Diencephalon (tissue), 1 donor: ENCODE data around the gene MAB21L4. TPM values are rescaled to one million over a fixed set of nuclear protein-coding genes. Genes with fewer than 3 reads are reported as not detected.

ENCODE experiments used
- total RNA-seq: library from RNA; depleted of rRNA; stranded (reverse); fragments of >200 nt; gene quantifications from one replicate; pipeline ENCODE4 v1.2.3, GENCODE V29; 2014

The MAB21L4 gene
- not detected for total RNA-seq

DNA sequence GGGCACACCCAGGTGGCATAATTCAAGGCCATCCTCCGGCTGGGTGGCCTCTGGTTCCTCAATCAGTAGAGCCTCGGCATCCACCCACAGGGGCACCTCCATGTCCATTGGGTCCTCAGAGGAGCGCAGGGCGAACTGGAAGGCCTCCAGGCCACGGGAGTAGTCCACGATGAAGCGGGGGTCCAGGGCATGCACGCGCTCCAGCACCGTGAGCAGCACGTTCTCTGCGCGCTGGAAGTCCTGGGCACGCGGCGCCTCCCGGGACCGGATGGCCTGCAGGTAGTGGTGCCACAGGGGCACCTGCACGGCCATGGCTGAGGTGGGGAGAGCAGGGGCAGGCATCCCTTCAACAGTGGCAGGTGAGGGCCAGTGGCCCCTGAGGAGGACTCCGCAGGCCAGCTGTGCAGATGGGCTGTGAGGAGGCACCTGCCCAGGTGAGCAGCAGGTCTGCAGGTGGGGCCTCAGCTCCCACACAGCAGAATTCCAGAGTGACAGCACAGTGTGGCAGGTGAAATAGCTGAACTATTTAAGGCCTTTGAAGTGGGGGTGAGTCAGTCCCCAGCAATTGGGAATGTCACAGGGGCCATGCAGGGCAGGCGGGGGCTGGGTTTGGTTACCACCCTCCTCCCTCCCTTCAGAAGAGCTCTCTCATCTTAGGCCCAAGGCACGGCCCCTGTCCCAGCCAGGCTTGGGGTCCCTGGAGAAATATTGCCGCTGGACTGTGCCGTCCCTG lies at the start of gene MAB21L4:
MAB21L4 (minus strand) TSS at position 501 of the 733 bp plus-strand sequence; CDS start at position 342, 159 bp downstream.

DNA sequence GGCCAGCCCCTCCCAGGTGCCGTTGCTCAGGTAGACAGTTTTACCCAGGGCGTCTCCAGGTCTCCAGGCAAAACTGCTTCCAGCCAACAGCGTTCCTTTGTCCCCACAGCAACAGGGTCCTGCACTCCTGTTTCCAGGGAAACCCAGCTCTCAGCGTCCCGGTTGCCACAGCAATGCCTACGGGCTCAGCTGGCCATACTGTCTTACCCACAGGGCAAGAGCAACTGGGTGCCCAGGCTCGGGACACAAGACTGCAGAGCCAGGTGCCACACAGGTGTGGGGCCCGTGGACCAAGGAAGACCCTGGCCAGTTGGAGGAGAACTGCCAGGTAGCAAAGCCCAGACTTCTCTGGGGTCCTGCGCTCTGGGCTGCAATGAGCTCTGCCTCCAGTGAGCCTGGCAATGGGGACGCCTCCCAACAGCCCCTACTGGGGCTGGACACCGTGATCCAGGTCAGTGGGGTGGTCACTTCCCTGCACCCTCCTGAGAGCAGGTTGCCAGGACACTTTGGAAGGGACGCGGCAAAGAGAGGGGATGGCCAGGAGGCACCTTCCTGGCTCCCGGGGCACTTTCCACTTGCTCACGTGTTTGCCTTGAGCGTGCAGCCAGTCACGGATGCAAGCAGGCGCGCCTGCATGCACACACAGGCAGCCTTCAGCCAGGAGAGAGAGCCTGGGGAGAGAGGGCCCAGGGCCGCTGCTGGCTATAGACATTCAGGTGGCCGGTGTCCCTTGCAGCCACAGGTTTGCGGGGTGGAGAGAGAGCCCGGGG lies 10.4 kb upstream of the MAB21L4 start, which contains the start of gene CROCC2:
CROCC2 (plus strand) TSS at position 196 of the 770 bp plus-strand sequence; CDS start at position 374, 178 bp downstream.

DNA sequence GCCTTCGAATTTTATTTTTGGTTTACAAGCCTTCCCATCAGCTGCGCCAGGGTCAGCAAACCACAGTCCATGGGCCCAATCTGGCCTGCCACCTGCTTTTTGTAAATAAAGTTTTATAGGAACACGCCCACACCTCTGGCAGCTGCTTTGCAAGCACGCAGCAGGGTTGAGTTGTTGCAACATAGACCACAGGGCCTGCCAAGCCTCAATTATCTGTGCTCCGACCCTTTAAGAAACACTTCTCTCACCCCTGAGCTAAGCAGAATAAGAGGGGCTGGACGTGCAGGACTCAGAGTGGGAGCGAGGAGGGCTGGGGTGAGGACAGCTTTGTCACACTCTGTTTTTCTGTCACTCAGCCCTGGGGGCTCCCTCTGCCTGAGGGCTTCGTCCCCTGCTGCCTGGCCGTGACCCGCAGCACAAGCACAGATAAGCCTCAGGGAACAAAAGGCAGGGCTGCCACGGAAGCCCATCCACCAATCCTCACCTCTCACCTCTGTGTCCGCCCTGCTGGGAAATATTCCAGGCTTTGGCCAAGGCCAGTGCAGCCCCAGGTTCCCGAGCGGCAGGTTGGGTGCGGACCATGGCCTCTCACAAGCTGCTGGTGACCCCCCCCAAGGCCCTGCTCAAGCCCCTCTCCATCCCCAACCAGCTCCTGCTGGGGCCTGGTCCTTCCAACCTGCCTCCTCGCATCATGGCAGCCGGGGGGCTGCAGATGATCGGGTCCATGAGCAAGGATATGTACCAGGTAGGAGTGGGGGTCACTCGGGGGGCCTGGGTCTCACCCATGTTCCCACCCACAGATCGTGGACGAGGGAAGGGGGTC lies 27.5 kb downstream of the MAB21L4 start, which contains the start of gene AGXT:
AGXT (plus strand) TSS at position 539 of the 823 bp plus-strand sequence; CDS start at position 581, 42 bp downstream.

Other genes starting within 250 kb of the MAB21L4 start
- not detected for gene AQP12B, start 213.3 kb downstream of the MAB21L4 start, total RNA-seq
- gene AQP12A, start 204.3 kb downstream of the MAB21L4 start, total RNA-seq: not detected
- gene KIF1A, start 75.9 kb downstream of the MAB21L4 start, total RNA-seq: 358 TPM
- gene AGXT, start 27.3 kb downstream of the MAB21L4 start, total RNA-seq: not detected
- 1.4 TPM for gene CROCC2, start 10.2 kb upstream of the MAB21L4 start, total RNA-seq
- gene SNED1, start 102.5 kb upstream of the MAB21L4 start, total RNA-seq: 6.5 TPM
- 37.6 TPM for gene MTERF4, start 206.1 kb upstream of the MAB21L4 start, total RNA-seq